ENCODE data around the gene ZGPAT. TPM values are rescaled to one million over a fixed set of nuclear protein-coding genes. Genes with fewer than 3 reads are reported as not detected.

ZGPAT gene
- total and polyA plus RNA-seq, 5 donors, result 14.5 to 29.5 (median 17.6) TPM

DNA sequence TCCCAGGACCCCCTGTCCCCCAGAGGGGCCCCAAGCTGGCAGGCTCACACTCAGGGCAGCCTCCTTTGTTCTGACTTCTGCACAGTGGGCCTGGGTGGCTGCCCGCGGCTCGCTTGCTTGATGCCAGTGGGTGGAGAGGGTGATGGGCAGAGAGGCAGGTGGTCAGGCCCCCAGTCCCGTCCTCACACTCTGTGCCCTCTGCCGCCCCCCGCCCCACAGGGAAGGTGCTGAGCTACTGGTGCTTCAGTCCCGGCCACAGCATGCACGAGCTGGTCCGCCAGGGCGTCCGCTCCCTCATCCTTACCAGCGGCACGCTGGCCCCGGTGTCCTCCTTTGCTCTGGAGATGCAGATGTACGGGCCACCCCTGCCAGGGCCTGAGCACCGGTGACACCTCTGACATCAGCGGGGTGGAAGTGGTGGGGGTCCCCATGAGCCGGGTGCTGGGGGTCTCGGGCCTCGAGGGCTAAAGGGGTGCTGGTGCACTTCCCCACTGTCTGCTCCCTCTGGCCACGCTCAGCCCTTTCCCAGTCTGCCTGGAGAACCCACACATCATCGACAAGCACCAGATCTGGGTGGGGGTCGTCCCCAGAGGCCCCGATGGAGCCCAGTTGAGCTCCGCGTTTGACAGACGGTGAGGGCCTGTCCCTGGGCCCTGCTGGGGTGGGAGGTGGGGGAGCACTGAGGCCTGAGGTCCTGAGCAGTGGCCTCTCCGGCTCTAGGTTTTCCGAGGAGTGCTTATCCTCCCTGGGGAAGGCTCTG is 20.2 kb upstream of the ZGPAT start:
- H3K27me3 ChIP-seq (ENCODE audit: control insufficient read depth, insufficient read depth), result no peaks in the 10 kb centered on the region
- peak overlapping the region; percentile 83 for H3K27ac ChIP-seq (ENCODE audit: low read length)
- H3K4me1 ChIP-seq (ENCODE audit: control insufficient read depth, insufficient read depth, low read length), result peaks cover 6% of the 10 kb centered on the region
- intact Hi-C loops (cut with DNase I), result no loop called here
- 85% methylated on average over 29 of the region's 29 CpGs for WGBS
- H3K9me3 ChIP-seq (ENCODE audit: control insufficient read depth, low read length), result no peaks in the 10 kb centered on the region
- no peak overlapping the region for H3K4me3 ChIP-seq (ENCODE audit: low read length)
- peak; percentile 34 to 75 (median 67) for DNase-seq
- no peak for ATAC-seq

DNA sequence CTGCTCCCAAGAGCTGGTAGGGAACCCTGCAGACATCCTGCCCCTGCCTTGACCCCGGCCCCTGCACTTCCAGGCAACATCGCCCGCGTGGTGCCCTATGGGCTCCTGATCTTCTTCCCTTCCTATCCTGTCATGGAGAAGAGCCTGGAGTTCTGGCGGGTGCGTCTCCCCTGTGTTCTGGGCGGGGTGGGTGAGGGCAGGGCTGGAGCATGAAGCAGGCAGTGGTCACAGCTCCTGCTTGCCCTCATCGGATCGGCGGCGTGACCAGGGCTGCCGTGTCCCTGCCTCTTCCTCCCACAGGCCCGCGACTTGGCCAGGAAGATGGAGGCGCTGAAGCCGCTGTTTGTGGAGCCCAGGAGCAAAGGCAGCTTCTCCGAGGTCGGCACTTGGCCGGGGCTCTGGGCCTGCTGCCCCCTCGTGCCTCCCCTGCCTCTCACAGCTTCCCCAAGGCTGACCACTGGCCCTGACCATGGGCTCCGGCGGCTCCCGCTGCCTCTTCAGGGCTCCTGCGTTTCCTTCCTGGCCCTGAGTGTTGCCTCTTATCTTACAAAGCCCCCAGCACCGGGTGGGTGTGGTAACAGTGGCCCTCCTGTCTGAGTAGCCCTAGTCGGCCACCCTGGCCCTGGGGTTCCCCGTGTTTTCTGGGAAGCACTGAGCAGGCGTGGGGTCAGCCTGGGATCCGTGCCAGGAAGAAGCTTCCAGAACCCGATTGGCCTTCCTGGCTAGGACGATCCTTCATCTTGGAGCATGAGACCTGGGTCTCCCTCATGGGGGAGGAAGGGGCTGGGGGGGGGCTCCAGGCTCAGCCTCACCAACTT is 19.4 kb upstream of the ZGPAT start:
- Histone ChIP-seq H3K9me3 (ENCODE audit: control insufficient read depth, low read length) (no peaks in the 10 kb centered on the region), H3K4me1 (ENCODE audit: control insufficient read depth, insufficient read depth, low read length) (peaks cover 6% of the 10 kb centered on the region), H3K4me3 (ENCODE audit: low read length) (no peak overlapping the region), H3K27me3 (ENCODE audit: control insufficient read depth, insufficient read depth) (no peaks in the 10 kb centered on the region), H3K27ac (ENCODE audit: low read length) (peak overlapping the region; percentile 83)
- 66% methylated on average over 31 of the region's 31 CpGs for WGBS
- no peak for ATAC-seq
- intact Hi-C loops (cut with DNase I), result no loop called here
- DNase-seq, result peak; percentile 51 to 73 (median 71)

DNA sequence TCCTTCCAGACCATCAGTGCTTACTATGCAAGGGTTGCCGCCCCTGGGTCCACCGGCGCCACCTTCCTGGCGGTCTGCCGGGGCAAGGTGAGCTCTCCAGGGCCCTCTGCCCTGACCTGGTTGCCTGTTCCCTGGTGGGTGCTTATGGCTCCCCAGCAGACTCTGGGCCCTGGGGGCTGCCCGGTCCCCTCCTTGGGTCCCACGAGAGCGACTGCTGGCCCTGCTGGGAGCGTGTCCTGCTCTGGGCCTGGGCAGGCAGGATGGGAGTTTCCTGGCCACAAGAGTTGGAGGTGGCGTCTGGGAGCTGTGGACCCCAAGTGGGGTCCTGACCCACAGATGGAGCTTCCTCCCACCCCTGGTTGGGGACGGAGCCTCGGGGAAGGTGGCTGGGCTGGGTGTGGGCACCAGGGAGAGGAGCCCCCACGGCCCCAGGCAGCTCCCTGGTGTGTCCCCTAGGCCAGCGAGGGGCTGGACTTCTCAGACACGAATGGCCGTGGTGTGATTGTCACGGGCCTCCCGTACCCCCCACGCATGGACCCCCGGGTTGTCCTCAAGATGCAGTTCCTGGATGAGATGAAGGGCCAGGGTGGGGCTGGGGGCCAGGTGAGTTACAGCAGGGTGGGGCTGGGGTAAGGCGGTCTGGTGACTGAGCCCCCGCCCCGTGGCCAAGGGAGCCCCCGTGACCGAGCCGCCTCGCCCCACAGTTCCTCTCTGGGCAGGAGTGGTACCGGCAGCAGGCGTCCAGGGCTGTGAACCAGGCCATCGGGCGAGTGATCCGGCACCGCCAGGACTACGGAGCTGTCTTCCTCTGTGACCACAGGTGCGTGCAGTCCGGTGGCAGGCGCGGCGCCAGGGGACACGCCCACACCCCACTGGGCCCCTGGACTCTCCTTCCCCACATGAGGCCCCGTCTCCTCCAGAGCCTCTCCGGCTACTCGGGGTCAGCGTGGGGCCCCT is 18.5 kb upstream of the ZGPAT start:
- 91% methylated on average over 44 of the region's 44 CpGs for WGBS
- H3K4me1 ChIP-seq (ENCODE audit: control insufficient read depth, insufficient read depth, low read length), result peaks cover 6% of the 10 kb centered on the region
- H3K27ac ChIP-seq (ENCODE audit: low read length), result no peak overlapping the region
- H3K9me3 ChIP-seq (ENCODE audit: control insufficient read depth, low read length), result no peaks in the 10 kb centered on the region
- no peak for ATAC-seq
- DNase-seq, result peak; percentile 29 to 75 (median 68)
- H3K27me3 ChIP-seq (ENCODE audit: control insufficient read depth, insufficient read depth), result no peaks in the 10 kb centered on the region
- no peak overlapping the region for H3K4me3 ChIP-seq (ENCODE audit: low read length)
- intact Hi-C loops (cut with DNase I), result no loop called here

- Histone ChIP-seq H3K27me3 (ENCODE audit: control insufficient read depth, insufficient read depth) (no peaks in the 10 kb centered on the region), H3K9me3 (ENCODE audit: control insufficient read depth, low read length) (no peaks in the 10 kb centered on the region), H3K4me3 (ENCODE audit: low read length) (no peak overlapping the region), H3K27ac (ENCODE audit: low read length) (no peak overlapping the region), H3K4me1 (ENCODE audit: control insufficient read depth, insufficient read depth, low read length) (peaks cover 6% of the 10 kb centered on the region)
- no peak for ATAC-seq
- intact Hi-C loops (cut with DNase I), result no loop called here
- 90% methylated on average over 40 of the region's 40 CpGs for WGBS
- peak; percentile 11 to 62 (median 38) for DNase-seq
Measured at GRCh38 chr20:63690003-63690897, 17.6 kb upstream of the ZGPAT start.

DNA sequence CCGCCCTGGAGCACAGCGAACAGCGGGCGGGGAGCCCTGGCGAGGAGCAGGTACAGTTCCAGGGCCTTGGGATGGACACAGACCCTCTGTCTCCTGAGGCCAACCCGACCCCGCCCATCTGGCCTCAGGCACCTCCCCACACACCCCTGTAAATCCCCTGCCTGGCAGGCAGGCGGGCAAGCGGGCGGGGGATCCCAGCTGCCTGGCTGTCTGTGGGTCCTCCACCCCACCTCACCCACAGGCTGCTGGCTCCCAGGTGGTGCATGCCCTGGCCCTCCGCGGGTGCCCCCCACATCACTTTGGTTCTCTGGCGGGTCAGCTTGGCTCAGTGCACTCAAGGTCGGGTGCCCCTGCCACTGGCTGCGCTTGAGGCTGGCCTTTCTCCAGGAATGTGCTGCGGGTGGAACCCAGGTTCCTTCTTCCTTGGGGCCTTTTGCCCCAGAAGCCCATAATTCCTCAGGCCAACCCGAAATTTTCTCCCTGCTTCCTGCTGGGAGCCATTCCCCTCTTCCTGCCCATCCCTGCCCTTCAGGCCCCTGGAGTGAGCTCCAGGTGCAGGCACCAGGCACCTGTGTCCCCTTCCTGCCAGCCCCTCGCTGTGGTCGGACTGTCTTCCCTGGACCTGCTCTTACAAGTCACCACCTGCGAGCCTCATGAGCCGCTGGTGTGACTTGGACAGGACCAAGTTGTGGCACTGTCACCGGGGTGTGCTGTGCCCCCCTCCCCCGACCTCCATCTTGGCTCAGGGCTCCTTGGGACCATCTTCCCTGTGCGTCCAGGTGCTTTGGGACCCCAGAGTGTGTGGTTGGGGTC is 16.7 kb upstream of the ZGPAT start:
- DNase-seq (peak in 2 of 3 donors; percentile 64 to 69), ATAC-seq (no peak)
- Histone ChIP-seq H3K4me3 (ENCODE audit: low read length) (no peak overlapping the region), H3K27me3 (ENCODE audit: control insufficient read depth, insufficient read depth) (no peaks in the 10 kb centered on the region), H3K9me3 (ENCODE audit: control insufficient read depth, low read length) (no peaks in the 10 kb centered on the region), H3K4me1 (ENCODE audit: control insufficient read depth, insufficient read depth, low read length) (peaks cover 6% of the 10 kb centered on the region), H3K27ac (ENCODE audit: low read length) (no peak overlapping the region)
- 82% methylated on average over 24 of the region's 24 CpGs for WGBS
- intact Hi-C loops (cut with DNase I), result no loop called here

DNA sequence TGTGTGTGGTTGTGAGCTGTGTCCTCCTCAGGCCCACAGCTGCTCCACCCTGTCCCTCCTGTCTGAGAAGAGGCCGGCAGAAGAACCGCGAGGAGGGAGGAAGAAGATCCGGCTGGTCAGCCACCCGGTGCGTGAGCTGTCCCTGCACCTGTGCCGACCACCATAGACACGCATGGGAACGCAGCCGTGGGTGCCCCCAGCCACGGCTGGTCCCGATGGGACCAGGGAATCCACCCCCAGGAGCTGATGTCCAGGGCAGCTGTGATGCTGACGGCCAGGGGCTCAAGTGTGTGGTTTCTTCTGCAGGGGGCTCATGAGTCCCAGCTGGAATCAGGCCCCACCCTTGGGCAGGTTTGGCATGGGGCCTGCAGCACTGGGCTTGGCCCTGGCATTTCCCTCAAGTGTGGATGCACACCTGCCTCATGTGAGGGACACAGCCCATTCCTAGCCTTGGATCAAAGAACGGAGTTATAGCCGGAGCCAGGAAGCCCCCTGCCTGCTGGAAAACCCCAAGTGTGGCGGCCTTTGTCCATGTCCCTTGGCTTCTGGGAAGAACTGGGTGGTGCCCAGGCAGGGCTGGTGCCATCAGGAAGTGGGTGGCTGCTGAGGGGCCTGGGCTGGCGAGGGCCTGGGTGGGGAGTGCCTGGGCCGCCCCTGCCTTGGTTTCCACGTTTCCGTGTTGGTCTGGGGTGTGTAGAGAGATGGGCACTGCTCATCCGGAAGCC is 16.0 kb upstream of the ZGPAT start:
- DNase-seq (peak; percentile 25 to 58 (median 53)), ATAC-seq (no peak)
- WGBS, result 80% methylated on average over 21 of the region's 21 CpGs
- intact Hi-C loops (cut with DNase I), result no loop called here
- Histone ChIP-seq H3K9me3 (ENCODE audit: control insufficient read depth, low read length) (no peaks in the 10 kb centered on the region), H3K4me3 (ENCODE audit: low read length) (no peak overlapping the region), H3K27ac (ENCODE audit: low read length) (no peak overlapping the region), H3K4me1 (ENCODE audit: control insufficient read depth, insufficient read depth, low read length) (peaks cover 6% of the 10 kb centered on the region), H3K27me3 (ENCODE audit: control insufficient read depth, insufficient read depth) (no peaks in the 10 kb centered on the region)

DNA sequence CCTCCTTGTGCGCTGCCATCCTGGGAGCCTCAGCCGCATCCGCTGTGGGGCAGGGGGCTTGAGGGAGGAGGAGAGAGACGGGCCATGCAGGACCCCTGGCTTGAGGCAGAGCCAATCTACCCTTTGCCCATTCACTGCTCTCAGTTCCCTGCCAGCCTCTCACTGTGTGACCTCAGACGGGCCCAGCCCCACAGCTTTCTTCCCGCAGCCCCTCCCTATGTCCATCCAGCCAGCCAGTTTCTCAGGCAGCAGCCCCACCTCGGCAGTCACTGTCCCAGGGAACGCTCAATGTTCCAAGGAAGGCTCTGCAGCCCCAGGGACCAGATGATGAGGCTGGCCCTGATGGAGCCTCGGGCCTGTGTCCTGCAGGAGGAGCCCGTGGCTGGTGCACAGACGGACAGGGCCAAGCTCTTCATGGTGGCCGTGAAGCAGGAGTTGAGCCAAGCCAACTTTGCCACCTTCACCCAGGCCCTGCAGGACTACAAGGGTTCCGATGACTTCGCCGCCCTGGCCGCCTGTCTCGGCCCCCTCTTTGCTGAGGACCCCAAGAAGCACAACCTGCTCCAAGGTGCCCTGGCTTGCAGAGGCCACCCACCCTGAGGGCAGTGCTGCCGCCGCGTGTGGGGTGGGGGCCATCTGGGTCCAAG is 15.3 kb upstream of the ZGPAT start:
- WGBS, result 68% methylated on average over 20 of the region's 20 CpGs
- Histone ChIP-seq H3K27ac (ENCODE audit: low read length) (no peak overlapping the region), H3K9me3 (ENCODE audit: control insufficient read depth, low read length) (no peaks in the 10 kb centered on the region), H3K4me1 (ENCODE audit: control insufficient read depth, insufficient read depth, low read length) (peaks cover under 1% of the 10 kb centered on the region), H3K4me3 (ENCODE audit: low read length) (no peak overlapping the region), H3K27me3 (ENCODE audit: control insufficient read depth, insufficient read depth) (no peaks in the 10 kb centered on the region)
- DNase-seq (peak; percentile 24 to 72 (median 57)), ATAC-seq (no peak)
- intact Hi-C loops (cut with DNase I), result no loop called here

DNA sequence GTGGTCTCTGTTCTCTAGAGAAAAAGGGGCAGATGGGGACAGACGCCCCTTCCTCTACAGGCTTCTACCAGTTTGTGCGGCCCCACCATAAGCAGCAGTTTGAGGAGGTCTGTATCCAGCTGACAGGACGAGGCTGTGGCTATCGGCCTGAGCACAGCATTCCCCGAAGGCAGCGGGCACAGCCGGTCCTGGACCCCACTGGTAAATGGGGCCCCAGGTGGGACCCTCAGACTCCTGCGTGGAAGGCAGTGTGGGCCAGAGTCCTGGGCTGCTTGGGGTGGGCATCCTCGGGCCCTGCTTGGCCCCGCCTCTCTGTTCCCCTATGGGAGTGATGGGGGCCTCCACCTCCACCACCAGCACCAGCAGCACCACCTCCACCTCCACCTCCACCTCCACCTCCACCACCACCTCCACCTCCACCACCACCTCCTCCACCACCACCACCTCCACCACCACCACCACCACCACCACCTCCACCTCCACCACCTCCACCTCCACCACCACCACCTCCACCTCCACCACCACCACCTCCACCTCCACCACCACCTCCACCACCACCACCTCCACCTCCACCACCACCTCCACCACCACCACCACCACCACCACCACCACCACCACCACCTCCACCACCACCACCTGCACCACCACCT is 14.6 kb upstream of the ZGPAT start:
- Histone ChIP-seq H3K27ac (ENCODE audit: low read length) (no peak overlapping the region), H3K4me3 (ENCODE audit: low read length) (no peak overlapping the region), H3K4me1 (ENCODE audit: control insufficient read depth, insufficient read depth, low read length) (no peaks in the 10 kb centered on the region), H3K9me3 (ENCODE audit: control insufficient read depth, low read length) (no peaks in the 10 kb centered on the region), H3K27me3 (ENCODE audit: control insufficient read depth, insufficient read depth) (no peaks in the 10 kb centered on the region)
- peak; percentile 21 to 65 (median 57) for DNase-seq
- 76% methylated on average over 10 of the region's 10 CpGs for WGBS
- intact Hi-C loops (cut with DNase I), result no loop called here
- no peak for ATAC-seq

Data from right cardiac atrium (tissue), 5 donors.